DMS53 (cell line): Measurements from ENCODE around the gene CCL27.

ENCODE experiments used
- DNase-seq: peaks from one replicate; lab custom pipeline; 2025; lab: John Stamatoyannopoulos, UW

Gene CCL27

DNA sequence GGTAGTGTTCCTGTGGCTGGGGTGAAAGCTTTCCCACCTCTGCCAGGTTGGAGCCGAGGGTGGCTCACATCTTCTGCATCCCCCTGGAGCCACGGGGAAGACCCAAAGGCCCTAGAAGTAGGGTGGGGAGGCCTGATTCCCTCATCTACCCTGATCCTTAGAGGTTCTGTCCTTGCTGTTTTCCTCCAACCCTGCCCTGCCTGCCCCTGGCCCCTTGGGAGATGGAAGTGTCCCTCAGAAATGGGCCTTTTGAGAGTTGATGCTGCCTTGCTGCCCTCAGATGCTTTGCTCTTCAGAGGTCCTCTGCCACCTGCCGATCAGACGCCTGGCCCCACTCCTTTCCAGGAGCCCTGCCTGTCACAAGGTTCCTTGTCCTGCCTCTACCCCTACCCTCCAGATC, 22.4 kb upstream of the CCL27 start:
- DNase-seq = no peak

DNA sequence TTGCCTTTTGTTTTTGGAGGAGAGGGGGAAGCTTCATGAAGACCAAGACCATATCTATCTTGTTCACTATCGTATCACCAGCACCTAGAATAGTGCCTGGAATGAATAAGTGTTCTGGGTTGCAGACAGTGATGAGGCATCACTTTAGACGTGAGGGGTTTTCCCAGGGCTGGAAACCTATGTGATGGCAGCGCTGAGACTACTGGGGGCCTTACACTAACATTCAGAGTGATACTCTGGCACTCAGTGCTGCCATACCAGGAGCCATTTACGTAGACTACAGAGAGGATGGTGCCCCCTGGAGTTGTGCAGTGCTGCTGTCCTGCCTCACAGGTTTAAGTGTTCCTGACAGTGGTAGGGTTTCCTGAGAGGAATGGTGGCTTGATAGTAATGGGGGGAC, 21.7 kb upstream of the CCL27 start:
- DNase-seq = no peak

DNA sequence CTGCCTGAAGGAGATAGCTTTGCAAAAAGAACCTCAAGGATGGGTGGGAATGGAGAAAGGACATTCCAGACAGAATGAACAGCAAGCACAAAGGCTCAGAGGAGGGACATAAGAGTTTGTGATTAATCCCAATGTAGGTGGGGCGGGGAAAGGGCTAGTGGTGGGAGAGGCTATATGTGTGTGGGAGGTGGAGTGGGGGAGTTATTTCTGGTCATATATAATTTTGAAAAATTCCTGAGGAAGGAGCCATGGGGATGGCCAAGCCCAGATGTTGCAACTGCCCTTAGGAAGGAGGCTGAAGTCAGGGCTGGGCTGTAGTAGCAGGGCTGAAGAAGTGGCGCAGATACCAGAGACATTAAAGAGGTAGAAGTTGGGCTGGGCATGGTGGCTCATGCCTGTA, 13.4 kb upstream of the CCL27 start:
- DNase-seq = no peak

DNA sequence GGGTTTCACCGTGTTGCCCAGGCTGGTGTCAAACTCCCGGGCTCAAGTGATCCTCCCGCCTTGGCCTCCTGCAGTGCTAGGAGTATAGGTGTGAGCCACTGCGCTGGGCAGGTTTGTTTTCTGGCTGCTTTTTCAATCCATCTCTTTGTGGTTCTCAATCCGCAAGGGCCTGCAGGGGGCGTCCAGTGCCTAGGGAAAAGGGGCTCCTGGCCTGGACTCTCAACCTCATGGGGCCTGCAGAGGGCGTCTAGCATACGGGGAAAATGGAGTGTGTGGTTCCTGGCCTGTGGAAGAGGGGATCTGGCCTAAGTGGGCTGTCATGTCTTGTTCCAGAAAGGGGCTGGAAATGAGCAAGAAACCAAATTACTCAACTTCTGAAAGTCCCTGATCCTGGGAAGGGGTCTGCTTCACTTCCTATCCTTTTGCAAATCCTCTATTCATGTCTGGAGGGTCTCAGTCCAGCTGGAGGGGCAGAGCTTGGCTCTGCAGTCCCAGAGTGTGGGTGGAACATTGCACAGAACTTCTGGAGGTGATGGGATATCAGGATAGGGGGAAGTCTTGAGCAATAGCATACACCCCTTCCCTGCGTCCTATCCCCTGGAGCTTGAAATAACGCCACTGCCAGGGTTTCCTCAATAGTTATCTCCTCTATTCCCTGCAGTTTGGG, 12.7 kb upstream of the CCL27 start:
- DNase-seq = peak; percentile 84

DNA sequence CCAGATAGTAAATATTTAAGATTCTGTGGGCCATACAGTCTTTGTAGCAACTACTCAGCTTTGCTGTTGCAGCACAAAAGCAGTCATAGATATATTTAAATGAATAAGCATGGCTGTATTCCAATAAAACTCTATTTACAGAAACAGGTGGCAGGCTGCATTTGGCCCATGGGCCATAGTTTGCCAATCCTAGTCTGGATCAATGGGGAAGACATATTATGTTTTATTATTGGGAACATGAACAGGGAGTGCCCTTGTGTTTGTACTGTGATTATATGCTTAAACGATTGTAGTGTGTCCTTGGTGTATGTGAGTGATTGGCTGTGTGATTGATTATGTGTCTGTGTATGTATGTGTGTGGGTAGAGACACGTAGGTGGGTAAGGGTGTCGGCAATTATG, 12.0 kb upstream of the CCL27 start:
- DNase-seq = no peak

DNA sequence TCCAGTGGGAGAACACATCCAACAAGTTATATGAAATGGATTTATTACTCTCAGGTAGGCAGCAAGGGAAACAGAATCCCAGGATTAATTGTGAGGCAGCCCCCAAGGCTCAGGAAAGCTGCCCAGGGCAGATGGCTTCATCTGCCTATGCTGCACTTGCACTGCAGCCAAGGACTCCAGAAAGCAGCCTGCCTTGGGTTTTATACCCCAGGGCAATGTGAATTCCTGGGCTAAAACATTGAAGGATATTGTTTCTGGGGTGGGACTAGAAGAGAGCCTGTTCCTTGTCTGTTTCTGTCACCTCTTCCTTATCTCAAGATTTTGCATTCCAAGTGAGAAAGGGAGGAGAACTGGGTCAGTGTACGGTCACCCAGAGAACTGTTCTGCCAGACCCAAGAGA, 8.8 kb upstream of the CCL27 start:
- DNase-seq = no peak

DNA sequence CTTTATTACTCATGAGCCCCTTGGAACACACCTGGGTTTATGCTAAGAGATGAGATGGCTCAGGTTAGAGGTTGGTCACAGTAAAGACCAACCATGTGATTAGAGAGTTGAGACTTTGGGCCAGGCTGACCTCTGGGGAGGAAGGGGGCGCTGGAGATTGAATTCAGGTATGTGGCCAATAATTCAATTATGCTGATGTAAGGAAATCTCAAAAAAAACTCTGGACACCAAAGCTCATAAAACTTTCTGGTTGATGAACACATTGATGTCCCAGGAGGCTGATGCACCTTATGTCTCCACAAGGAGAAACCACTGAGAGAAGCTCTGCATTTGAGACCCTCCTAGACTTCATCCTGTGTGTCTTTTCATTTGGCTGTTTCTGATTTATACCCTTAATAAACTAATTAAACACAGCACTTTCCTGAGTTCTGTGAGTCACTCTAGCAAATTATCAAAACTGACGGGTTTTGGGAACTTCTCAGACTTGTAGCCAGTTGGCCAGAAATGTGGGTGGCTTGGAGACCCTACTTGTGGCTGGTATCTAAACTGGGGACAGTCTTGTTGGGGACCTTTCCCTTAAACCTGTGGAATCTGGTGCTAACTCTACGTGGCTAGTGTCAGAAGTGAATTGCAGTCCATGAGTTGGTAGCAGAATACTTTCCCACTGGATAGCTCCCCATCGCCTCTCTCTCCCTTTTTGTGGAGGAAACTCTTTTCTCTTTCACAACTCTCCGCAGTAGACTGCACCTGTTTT, 7.5 kb upstream of the CCL27 start:
- DNase-seq = no peak

DNA sequence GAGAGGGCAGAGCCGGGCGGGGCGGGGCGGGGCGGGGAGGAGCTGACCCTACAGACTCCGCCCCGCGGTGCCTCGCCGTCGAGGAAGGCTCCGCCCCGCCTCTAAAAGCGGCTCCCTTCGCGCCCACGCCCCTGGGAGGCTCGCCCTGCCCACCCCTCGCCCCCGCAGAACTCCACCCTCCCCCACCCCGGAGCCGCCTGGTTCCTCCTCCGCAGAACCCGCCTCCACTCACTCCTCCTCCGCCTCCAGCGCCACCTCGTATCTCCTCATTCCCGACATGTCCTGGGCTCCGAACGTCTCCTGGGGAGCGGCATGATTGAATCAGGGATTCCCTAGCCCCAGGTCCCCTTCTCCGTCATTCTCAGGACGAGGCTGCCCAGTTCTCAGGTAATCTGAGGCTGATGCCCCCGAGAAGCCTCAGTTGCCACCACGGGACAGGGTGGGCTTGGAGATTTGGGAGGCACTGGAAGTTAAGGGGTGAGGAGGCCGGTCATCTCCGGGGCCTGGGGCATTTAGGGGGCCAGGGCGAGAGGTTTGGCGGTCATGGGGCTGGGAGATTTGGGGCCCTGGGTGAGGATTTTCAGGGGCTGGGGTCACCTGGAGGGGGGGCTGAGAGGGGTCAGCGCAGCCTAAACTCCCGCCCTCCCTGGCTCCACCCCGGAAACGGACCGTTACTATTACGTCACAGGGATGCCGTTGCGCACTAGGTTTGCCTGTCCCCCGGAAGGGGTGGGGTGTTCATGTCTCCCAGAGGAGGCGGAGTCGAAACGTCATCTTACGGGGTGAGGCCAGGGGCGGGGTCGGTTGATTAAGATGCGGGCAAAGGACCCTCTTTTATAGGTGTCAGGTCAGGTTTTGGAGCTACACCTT, 3.2 kb upstream of the CCL27 start:
- DNase-seq = peak; percentile 94

DNA sequence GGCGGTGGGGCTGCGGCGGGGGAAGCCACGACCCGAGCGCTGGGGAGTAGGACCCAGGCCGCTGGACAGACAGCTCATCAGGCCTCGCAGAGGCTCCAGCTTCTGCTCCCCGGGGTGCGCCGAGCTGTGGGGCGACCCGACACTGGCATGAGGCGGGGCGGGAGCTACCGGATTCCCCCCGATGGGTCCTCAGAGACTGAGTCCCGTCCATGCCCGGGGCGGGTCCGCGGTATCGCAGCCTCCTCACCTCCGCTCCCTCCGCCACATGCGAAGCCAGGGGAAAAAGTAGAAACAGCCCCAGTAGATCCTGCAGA, 2.6 kb upstream of the CCL27 start:
- no peak for DNase-seq

DNA sequence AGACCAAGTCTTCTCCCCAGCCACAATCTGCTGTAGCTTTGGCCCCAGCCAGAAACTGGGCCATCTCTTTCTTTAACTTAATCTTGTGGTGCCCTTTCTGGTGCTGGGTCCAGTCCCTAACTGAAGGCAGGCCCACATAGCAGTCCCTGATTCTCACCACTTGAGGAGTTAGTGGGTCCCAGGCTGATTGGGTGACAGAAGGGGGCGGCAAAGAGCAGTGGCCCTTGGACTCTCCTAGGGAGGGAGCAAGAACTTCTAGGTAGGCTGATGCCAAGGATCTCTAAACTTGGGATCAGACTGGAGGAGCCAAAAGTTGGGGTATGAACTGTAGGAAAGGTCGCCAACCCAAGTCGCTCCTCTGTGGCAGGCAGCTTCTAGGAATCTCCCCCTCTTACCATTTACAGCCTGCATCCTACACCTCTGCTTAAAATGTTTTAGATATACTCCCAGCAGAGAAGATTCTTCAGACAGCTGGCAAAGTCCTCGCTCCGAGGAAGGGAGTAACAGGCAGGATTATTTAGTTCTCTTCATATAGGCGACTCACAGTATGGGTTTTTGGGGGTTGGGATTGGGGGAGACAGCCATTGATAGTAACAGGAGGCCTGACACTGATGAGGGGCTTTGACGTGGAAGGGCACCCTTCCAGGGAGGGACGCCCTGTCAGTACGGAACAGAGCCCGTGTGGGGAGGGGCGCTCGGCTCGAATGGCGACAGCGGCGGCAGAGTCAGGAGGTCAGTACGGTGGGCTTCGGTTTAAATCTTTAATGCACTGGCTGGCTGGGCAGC, 2.0 kb upstream of the CCL27 start:
- DNase-seq = peak; percentile 71

DNA sequence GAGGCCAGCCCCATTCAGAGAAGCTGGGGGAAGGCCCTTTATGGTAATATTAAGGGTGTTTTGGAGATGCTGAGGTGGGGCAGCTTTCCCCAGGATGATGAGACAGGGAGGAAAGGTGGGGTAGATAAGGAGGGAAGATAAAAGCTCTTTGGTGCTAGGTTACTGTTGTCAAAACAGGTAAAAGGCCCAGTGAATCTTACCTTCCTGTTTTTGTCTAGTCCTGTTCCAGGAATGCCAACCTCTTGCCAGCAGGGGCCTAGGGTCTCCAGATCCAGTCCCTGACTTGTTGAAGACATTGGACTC, 797 bp upstream of the CCL27 start:
- DNase-seq = no peak

DNA sequence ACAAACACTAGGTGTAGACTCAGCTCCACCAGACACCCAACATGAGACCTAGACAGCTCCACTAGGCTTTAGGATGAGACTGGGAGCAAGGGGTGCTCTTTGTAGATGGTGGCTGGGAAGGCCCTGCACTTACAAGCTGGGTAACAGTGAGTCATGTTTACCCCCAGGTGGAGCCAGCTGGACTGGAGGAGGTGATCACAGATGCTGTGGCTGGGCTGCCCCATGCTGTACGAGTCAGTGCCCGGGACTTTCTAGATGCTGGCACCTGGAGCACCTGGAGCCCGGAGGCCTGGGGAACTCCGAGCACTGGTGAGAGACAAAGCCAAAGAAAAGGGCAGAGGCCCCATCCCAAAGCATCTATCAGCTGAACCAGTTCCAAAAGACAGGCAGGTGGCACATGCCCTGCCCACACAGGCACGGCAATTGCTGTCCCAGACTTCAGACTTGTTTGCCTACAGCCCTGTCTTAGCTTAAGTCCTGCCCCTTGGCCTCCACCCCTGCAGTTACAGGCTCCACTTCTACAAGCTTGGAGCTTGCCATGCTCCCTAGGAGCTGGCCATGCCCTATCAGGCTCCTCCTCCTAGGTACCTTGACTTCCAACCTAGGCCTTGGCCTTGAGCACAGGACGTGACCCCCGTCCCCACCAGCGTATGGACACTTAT, 2.7 kb downstream of the CCL27 start:
- peak; percentile 92 for DNase-seq

DNA sequence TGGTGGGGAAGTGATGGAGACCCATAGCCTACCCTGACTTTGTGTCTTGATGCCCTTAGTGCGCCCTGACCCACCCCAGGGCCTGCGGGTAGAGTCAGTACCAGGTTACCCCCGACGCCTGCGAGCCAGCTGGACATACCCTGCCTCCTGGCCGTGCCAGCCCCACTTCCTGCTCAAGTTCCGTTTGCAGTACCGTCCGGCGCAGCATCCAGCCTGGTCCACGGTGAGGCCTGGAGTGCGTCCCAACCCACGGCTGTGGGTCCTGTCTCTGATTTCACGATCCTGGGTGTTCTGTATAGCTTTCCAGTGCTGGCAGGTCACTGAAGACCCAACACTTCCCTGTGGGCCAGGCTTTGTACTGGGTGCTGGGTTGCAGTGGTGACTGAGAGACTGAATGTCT, 4.0 kb downstream of the CCL27 start:
- DNase-seq = no peak

DNA sequence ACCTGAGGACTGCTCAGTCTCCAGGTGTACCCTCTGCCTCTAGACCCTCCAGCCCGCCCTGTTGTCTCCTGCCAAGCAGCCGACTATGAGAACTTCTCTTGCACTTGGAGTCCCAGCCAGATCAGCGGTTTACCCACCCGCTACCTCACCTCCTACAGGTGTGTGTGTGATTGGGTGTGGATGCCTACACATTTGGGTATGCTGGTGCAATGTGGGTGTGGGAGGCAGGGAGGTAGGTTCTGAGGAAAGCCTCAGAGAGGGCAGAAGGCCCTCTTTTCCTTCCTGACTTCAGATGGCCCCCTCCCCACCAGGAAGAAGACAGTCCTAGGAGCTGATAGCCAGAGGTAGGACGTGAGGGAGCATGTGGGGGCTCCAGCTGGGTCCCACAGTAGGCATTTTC, 5.5 kb downstream of the CCL27 start:
- DNase-seq = no peak

DNA sequence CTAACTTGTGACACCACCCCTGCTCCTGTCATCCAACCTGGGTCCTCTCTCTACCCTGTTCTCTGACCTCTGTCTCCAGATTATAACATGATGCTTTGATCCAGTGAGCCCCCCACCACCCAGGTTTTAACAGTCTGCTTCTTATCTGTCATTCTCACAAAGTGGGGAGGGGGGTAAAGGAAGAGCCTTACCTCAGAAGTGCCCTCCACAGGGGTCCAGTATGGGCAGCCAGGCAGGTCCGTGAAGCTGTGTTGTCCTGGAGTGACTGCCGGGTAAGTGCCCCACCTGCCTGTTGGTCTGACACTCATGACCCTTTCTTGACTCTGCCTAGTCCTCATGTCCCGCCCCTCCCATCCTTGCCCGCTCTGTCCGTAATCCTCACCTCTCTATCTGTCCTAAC, 7.1 kb downstream of the CCL27 start:
- DNase-seq = no peak

DNA sequence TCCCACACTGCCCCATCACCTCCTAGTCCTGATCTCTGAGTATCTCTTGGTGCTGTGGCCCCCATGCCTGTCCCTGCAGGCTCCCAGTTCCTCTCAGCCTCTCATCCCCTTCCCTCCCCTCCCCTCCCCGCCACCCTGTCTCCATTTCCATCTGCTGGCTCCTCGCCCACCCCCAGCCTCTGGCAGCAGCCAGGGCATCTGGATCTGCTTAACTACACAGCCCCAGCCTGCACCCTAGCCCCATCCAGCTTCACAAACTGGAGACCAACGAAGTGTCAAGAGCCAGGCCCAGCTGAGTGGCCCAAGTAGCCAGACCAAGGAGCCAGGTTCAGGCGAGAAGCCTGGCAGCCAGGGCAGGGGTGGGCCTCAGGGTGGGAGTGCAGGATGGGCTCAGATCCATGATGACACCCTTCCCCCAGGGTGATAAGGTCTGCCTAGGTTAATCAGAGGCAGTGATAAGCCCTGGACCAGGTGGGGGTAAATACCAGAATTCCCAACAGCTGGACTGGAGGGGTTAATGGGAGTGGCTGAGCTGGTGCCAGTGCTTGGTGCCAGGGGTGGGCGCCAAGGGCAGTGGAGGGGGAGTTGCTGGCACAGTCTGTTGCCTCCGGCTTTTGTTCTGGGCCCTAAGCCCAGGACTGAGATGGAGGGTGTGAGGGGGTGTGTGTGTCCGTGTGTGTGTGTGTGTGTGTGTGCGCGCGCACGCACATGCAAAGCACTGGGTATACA, 8.0 kb downstream of the CCL27 start:
- DNase-seq = no peak

DNA sequence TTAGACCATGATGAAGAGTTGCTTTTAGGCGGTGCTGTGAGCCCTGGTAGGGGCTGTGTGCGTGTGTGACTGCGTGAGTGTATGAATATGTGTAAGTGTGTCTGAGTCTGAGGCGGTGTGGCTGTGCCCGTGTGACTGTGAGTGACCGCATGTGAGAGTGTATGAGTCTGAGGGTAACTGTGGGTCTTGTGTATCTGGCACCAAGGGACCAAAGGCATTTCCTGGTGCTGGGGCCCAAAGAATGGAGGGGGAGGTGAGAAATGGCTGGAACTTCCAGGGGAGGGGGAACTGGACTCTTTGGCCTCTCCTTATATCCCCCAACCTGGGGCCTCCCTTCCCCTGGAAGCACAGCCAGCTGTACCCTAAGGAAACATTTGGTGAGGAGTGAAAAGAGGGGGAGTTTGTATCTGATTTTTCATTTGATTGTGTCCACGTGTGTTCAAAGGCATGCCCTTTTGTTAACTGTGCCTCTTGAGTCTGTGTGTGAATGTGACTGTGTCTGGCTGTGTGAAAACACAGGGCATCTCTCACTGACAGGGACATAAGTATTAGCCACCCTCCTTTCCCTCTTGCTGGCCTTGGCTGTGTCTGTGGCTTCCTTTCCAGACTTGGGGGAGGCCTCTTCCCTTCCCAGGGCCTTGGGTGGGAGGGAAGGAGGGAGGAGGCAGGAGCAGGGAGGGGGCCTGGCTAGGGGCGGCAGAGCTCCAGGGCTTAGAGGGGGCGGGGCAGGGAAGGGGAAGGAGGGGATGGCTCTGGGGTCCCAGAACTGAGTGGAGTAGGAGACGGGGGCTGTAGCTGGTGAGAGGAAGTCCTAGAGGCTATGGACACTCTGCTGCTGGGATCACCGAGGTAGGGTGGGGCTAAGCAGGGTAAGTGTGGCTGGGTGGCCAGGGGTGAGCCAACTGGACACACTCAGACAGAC, 9.0 kb downstream of the CCL27 start:
- no peak for DNase-seq

DNA sequence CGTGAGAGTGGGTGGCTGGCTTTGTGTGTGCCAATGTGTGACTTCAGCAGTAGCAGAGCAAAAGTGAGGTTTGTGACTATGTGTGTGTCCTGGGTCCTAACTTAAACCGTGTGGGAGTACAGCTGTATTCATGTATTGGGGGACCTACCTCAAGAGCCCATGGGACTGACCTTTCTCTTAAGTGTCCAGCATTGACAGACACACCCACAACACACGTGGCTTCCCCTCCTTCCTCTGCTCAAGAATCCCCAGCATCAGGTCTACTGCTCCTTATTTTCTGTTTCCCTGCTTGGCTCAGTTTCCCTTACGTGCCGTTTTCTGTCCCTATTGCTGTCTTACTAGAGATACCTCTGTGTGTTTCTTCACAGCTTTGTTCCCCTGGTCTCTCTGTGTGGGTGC, 9.9 kb downstream of the CCL27 start:
- no peak for DNase-seq

DNA sequence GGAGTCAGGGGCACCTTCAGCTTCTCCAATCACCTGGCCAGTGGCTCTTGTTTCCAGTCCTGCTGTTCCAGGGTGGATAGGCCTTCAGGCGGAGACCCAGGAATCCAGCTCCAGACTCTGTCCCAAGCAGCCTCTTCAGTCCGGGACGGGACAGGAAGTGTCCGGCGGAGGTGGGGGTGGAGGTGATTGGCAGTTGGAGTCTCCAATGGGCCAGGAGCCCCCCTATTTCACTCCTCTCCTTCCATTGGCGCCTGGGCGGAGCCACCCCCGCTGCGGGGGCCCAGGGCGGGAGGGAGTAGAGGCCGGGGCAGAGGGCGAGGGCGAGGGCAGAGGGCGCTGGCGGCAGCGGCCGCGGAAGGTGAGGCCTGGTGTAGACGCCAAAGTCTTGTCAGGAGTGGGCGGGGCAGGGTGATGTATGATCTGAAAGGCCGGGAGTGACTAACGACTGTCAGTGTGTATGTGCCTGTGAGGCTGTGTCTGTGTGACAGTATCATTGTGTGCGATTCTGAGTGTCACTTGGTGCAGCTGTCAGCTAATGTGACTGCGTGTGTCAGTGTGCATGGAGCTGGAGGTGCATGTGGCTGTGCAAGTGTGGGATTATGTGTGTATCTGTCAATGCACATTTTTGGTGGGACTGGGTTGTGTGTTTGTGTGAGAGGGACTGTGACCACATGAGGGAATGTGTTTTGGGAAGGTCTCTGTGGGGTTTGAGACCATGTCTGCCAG, 10.4 kb downstream of the CCL27 start, which contains the start of gene IL11RA:
IL11RA (plus strand) TSS at position 310 of the 726 bp plus-strand sequence. CDS start 3,033 bp downstream, outside the sequence.
- peak; percentile 88 for DNase-seq
